OCI-LY1 (cell line): Measurements from ENCODE around the gene HMOX1.

ENCODE experiments used
- H2AFZ ChIP-seq: fragments of 200-600 bp; sonication (generic), shearing (Covaris generic); 2 replicates; pipeline ENCODE4 v1.6.0; 2014; ENCODE audit warnings: antibody characterized with exemption, mild to moderate bottlenecking, low read length
- H3F3A ChIP-seq: fragments of 200-600 bp; sonication (generic), shearing (Covaris generic); 2 replicates; pipeline ENCODE4 v1.6.0; 2014; ENCODE audit warnings: mild to moderate bottlenecking, antibody characterized with exemption, low read length, moderate library complexity; ENCODE audit not compliant: insufficient read depth
- H3K27ac ChIP-seq: fragments of 200-600 bp; sonication (generic); 2 replicates; pipeline ENCODE4 v1.5.1; 2014; ENCODE audit warnings: low read length, mixed run types, mild to moderate bottlenecking, low read depth; ENCODE audit not compliant: poor library complexity, severe bottlenecking
- H3K27me3 ChIP-seq: fragments of 200-600 bp; sonication (generic); 2 replicates; pipeline ENCODE4 v1.6.0; 2014; ENCODE audit warnings: antibody characterized with exemption, mild to moderate bottlenecking, low read length, moderate library complexity; ENCODE audit not compliant: insufficient read depth
- H3K36me3 ChIP-seq: fragments of 200-600 bp; sonication (generic); 2 replicates; pipeline ENCODE4 v1.6.1; 2014; ENCODE audit warnings: mild to moderate bottlenecking, antibody characterized with exemption, low read length, moderate library complexity, mixed read lengths; ENCODE audit not compliant: insufficient read depth
- H3K4me1 ChIP-seq: fragments of 200-600 bp; sonication (generic); 2 replicates; pipeline ENCODE4 v1.5.1; 2014; ENCODE audit warnings: mild to moderate bottlenecking, low read length, moderate library complexity; ENCODE audit not compliant: insufficient read depth, severe bottlenecking
- H3K4me2 ChIP-seq: fragments of 200-600 bp; sonication (generic), shearing (Covaris generic); 2 replicates; pipeline ENCODE4 v1.6.1; 2014; ENCODE audit warnings: low read length
- H3K4me3 ChIP-seq: fragments of 200-600 bp; sonication (generic); 2 replicates; pipeline ENCODE4 v1.5.1; 2014; ENCODE audit warnings: low read length, low read depth, mild to moderate bottlenecking, mixed read lengths; ENCODE audit not compliant: poor library complexity, severe bottlenecking
- H3K79me2 ChIP-seq: fragments of 200-600 bp; shearing (Covaris generic); 2 replicates; pipeline ENCODE4 v1.6.1; 2016; ENCODE audit warnings: mixed run types, low read length, mixed read lengths; ENCODE audit not compliant: insufficient read depth
- H3K9ac ChIP-seq: fragments of 200-600 bp; sonication (generic), shearing (Covaris generic); 2 replicates; pipeline ENCODE4 v1.6.1; 2014; ENCODE audit warnings: mild to moderate bottlenecking, low read length, mixed read lengths
- H3K9me2 ChIP-seq: fragments of 200-600 bp; sonication (generic), shearing (Covaris generic); 2 replicates; pipeline ENCODE4 v1.6.1; 2014; ENCODE audit warnings: low read depth, mild to moderate bottlenecking, low read length, mixed read lengths
- H3K9me3 ChIP-seq: fragments of 200-600 bp; shearing (Covaris generic); 2 replicates; pipeline ENCODE4 v1.6.1; 2014; ENCODE audit warnings: low read length, mixed read lengths
- H4K20me1 ChIP-seq: fragments of 200-600 bp; sonication (generic), shearing (Covaris generic); 2 replicates; pipeline ENCODE4 v1.6.0; 2016; ENCODE audit warnings: mild to moderate bottlenecking, low read length; ENCODE audit not compliant: insufficient read depth
- CTCF ChIP-seq: fragments of 200-600 bp; sonication (generic), shearing (Covaris generic); IDR thresholded peaks from 2 replicates; pipeline ENCODE4 v1.5.1; 2017; ENCODE audit warnings: mild to moderate bottlenecking, antibody characterized with exemption, low read length, moderate library complexity, mixed read lengths
- EZH2 ChIP-seq: fragments of 200-600 bp; sonication (generic), shearing (Covaris generic); IDR thresholded peaks from 2 replicates; pipeline ENCODE4 v1.8.0; 2017; ENCODE audit warnings: borderline replicate concordance, mixed run types, mild to moderate bottlenecking, antibody characterized with exemption, low read length, moderate library complexity, mixed read lengths

HMOX1 gene

GRCh38 chr22:35443338-35443737 is 62.4 kb downstream of the HMOX1 start:
- H3F3A ChIP-seq, result no peaks in the 10 kb centered on the region
- H3K9me2 ChIP-seq, result no peaks in the 10 kb centered on the region
- H3K79me2 ChIP-seq, result no peaks in the 10 kb centered on the region
- H4K20me1 ChIP-seq, result no peaks in the 10 kb centered on the region
- H3K9ac ChIP-seq, result no peak overlapping the region
- H3K4me3 ChIP-seq, result no peak overlapping the region
- peaks cover 23% of the 10 kb centered on the region for H3K36me3 ChIP-seq
- H3K4me1 ChIP-seq, result peaks cover 9% of the 10 kb centered on the region
- no peaks in the 10 kb centered on the region for H3K27me3 ChIP-seq
- H3K9me3 ChIP-seq, result no peaks in the 10 kb centered on the region
- no peak overlapping the region for H3K4me2 ChIP-seq
- no peak overlapping the region for H3K27ac ChIP-seq
- TF ChIP-seq EZH2 (no peak), CTCF (no peak)
- H2AFZ ChIP-seq, result no peak overlapping the region
